HG02884 (cell line): ENCODE measurements around the gene NLRC3.
"Not testable (repeated sequence)": the region's sequence is repeated elsewhere in the genome, so short reads cannot be mapped to it uniquely, and the experiment has no call there.

Experiments used
- ATAC-seq: cut with Tn5 transposase; IDR thresholded peaks from one replicate; pipeline ENCODE4 v1.9.1; 2021; ENCODE audit warnings: mild to moderate bottlenecking, moderate library complexity; ENCODE audit not compliant: unreplicated experiment

NLRC3 gene, protein sequence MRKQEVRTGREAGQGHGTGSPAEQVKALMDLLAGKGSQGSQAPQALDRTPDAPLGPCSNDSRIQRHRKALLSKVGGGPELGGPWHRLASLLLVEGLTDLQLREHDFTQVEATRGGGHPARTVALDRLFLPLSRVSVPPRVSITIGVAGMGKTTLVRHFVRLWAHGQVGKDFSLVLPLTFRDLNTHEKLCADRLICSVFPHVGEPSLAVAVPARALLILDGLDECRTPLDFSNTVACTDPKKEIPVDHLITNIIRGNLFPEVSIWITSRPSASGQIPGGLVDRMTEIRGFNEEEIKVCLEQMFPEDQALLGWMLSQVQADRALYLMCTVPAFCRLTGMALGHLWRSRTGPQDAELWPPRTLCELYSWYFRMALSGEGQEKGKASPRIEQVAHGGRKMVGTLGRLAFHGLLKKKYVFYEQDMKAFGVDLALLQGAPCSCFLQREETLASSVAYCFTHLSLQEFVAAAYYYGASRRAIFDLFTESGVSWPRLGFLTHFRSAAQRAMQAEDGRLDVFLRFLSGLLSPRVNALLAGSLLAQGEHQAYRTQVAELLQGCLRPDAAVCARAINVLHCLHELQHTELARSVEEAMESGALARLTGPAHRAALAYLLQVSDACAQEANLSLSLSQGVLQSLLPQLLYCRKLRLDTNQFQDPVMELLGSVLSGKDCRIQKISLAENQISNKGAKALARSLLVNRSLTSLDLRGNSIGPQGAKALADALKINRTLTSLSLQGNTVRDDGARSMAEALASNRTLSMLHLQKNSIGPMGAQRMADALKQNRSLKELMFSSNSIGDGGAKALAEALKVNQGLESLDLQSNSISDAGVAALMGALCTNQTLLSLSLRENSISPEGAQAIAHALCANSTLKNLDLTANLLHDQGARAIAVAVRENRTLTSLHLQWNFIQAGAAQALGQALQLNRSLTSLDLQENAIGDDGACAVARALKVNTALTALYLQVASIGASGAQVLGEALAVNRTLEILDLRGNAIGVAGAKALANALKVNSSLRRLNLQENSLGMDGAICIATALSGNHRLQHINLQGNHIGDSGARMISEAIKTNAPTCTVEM

DNA sequence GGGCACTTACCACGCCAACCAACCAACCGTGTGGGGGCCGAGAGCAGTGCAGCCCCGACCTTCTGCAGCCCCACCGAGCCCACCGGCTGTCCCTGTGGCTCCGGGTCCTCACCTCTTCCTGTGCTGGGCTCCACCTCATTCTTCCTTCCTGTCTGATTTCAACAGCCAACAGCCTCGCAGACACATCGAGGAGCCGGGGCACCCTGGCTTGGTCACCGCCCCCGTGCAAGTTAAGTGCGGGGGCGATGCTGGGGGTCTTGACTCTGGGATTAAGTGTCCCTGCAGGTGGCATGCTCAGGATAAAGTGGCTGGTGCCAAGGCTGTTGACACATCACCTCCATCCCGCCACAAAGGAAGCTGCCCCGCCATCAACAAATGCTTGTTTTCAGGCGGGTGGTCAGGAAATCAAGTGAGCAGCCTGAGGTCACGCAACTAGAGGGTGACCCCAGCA lies at the start of gene NLRC3:
Gene NLRC3 (minus strand): TSS at position 102 of the 451 bp plus-strand sequence. CDS start 12,367 bp downstream, outside the sequence.
- no peak for ATAC-seq

DNA sequence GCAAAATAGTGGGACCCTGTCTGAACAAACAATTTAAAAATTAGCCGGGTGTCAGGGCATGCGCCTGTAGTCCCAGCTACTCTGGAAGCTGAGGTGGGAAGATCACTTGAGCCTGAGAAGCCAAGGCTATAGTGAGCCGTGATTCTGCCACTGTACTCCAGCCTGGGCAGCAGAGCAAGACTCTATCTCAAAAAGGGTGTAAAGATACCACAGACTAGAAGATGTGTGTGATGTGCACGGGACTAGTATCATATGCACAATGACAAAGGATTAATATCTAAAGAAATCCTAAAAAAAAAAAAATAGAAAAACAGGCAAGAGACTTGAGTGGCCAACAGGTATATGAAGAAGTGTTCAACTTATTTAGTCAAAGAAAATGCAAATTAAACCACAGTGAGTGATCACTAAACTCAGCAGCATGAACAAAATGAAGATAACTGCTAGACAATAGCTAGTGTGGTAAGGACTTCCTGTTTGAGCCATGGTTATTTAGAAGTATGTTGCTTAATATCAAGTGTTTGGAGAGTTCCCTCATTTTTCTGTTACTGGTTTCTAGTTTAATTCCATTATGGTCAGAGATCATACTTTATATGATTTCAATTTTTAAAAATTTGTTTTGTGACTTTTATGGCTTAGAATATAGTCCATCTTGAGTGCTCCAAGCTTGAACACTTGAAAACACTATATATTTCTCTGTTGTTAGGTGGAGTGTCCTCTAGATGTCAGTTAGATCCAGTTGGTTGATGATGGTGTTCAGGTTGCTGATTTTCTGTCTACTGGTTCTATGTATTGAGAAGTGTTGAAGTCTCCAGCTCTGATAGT lies 48.9 kb upstream of the NLRC3 start:
- ATAC-seq, result peak; percentile 48

DNA sequence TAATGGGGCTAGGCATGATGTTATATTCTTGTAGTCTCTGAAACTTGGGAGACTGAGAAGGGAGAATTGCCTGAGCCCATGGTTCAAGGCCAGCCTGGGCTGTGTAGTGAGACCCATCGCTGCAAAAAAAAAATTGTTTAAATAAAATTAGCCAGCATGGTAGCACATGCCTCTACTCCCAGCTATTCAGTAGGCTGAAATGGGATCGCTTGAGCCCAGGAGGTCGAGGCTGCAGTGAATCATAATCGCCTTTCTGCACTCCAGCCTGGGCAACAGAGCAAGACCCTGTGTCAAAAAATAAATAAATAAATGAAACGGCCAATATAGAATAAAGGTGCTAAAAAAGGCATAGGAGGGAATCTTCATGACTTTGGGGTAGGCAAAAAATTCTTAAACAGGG lies 48.1 kb upstream of the NLRC3 start:
- no peak for ATAC-seq

DNA sequence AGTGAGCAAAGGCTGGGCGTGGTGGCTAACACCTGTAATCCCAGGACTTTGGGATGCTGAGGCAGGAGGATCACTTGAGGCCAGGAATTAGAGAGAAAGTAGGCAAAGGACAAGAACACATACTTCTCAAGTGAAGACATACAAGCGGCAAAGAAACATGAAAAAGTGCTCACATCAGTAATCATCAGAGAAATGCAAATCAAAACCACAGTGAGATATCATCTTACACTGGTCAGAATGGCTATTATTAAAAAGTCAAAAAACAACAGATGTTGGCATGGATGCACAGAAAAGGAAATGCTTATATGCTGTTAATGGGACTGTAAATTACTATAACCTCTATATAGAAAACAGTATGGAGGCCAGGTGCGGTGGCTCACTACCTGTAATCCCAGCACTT lies 46.4 kb upstream of the NLRC3 start:
- no peak for ATAC-seq

DNA sequence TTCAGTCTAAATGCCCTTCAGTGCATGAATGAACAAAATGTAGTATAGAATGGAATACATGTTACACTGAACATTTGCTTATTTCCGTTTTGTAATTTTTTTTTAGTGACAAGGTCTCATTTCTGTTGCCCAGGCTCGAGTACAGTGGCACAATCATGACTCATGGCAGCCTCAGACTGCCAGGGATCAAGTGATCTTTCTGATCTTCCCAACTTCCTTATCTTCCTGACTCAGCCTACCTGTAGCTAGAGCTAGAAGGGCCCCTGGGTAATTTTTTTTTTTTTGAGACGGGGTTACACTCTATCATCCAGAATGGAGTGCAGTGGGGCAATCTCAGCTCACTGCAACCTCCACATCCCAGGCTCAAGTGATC lies 41.6 kb upstream of the NLRC3 start:
- ATAC-seq, result no peak

DNA sequence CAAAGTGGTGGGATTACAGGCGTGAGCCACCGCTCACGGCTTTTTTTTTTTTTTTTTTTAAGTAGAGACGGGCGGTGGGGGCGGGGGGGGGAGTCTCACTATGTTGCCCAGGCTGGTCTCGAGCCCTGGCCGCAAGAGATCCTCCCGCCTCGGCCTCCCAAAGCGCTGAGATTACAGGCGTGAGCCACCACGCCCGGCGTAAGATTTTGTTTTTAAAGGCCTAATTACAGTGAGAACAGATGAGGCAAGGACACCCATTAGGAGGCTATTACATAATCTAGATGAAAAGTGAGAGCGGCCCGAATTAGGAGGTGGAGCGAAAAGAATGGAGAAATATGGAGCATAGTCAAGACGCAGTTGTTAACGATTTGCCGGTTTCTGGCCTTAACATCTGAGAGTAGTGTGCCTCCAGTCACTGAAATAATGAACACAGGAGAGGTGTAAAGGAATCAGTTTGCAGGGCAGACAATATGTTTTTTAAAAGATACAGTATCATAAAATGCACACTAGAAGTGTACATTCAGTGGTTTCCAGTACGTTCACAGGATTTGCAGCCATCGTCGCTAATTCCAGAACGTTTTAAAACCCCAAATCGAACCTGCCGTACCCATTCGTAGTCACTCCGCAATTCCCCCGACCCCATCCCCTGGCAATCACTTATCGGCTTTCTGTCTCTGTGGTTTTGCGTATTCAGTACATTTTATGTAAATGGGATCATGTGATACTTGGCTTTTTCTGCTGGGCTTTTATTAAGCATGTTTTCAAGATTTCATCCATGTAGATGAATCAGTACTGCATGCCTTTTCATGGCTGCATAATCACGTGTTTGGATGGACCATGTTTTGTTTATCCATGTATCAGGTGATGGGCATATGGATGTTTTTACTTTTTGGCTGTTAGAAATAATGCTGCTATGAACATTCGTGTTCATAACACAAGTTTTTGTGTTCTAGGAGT lies 35.6 kb upstream of the NLRC3 start:
- no peak for ATAC-seq

DNA sequence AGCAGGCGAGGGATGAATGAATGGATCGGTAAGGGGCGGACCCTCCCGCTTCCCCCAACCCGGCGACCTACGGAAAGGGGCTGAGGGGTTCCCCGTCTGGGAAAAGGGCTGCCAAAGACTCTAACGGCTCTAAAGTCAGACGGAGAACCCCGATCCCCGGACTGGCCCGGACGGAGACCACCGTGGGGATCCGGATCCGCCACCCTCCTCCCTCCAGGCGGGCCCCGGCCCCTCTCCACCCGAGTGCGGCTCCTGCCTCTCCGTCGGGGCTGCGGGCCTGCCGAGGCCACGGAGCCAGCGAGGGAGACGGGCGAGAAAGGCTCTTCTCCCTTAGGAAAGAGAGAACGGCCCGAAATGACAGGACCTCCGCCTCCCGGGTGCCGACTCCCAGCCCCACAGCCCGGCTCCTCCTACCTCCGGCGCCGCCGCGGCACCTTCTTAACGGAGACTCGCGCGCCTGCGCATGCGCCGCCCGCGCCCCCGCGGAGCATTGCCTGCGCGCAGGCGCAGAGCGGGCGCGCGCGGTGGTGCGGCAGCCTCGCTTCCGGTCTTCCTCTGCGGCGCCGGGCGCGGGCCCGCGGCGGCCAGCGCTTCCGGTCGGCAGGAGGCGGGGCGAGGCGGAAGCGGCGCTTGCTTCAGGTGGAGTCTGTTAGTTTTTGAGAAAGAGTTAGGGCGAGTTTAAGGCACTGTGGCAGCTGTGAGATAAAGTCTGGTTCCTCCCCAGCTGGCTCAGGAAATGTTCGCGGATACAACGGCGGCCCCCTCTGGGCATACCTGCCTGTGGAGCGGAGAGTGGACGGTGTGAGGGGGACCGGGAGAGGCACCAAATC lies 34.2 kb upstream of the NLRC3 start, which contains the start of gene SLX4:
Gene SLX4 (minus strand): TSS at position 461 of the 830 bp plus-strand sequence. CDS start 2,642 bp downstream, outside the sequence.
- peak; percentile 77 for ATAC-seq

DNA sequence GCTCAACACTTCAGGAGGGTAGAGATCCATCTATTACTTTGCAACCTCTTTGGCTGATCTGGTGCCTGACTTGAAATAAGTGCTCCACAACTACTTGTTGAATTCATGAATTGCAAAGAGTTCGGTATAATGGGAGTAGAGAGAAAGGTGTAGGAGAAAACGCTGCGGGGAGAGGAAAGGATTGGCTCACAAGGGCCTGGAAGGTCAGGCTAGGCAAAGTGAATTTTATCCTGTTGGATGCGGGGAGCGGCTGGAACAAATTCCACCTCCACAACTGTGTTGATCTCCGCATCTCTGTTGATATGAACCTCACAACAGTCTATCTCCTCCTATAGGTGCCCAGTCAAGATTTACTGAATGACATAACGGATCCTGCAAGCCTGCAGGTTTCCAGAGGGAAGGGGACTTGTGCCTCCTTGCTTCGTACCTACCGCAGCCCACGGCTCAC lies 33.5 kb upstream of the NLRC3 start:
- no peak for ATAC-seq

DNA sequence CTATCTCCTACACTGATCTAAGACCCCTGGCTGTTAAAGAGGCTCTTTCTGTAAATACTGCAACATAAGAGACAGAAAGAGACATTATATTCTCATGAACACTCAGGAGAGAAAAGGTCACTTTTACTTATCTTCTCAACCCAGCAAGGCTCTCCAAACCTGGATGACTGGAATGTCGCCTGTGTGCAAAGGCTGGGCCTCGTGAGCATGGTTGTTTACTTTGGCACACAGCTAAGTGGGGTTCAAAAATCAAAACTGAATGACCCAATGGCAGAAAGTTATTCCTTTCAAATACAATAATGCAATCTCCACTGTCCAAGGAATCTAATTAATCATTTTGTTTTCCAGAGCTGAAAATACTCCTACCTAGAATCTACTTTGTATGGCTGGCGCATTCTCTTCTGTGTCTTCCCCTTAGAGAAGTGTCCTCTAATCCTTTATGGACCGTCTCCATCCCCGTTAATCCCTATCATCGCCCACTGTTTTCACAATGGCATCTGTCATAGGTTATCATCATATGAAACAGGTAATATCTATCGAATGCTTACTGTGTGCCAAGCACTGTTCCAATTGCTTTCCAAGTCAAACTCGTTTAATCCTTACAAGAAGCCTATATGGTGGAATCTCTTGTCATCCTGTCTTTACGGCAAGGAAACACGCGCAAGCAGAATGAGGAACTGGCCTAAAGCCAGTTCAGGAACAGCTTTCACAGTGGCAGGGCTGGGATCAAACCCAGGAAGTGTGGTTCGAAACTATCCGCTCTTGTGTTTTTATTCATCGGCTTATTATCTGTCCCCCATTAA lies 32.9 kb upstream of the NLRC3 start:
- no peak for ATAC-seq

DNA sequence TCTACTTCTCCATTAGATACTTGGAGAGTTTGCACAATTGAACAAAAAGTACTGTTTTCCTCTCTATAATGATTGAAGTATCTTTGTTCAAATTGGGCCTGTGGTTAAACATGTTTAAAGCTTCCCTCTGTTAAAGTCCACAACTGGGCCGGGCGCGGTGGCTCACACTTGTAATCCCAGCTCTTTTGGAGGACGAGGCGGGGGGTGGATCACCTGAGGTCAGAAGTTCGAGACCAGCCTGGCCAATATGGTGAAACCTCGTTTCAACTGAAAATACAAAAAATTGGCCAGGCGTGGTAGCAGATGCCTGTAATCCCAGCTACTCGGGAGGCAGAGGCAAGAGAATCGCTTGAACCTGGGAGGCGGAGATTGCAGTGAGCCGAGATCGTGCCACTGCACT lies 31.8 kb upstream of the NLRC3 start:
- ATAC-seq, result not testable (repeated sequence)

DNA sequence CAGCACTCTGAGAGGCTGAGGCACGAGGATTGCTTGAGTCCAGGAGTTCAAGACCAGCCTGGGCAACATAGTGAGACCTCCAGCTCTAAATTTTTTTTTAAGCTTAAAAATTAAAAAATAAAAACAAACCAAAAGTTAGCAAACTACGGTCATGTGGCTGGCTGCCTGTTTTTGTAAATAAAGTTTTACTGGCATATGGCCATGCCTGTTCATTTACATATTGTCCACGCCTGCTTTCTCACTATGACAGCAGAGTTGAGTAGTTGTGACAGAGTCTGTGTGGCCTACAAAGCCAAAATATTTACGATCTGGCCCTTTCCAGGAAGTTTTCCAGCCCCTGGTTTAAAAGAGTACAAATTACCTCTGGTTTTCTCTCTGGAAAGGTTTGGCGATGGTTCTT lies 30.9 kb upstream of the NLRC3 start:
- no peak for ATAC-seq

DNA sequence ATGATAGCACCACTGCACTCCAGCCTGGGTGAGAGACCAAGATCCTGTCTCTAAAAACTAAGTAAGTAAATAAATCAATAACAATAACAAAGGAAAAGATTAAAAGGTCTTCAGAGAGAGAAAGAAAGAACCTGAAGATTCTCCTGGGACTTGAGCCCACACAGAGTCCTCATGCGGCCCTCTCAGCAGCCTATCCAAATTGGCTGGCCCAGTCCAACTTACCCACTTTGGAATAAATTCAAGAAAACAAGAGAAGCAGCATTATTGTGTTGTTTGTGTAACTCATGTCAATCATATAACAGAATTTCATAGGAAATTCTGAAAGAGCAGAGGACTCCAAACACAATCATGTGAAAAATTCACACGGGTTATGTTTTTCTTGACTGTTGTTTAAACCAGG lies 30.4 kb upstream of the NLRC3 start:
- no peak for ATAC-seq

DNA sequence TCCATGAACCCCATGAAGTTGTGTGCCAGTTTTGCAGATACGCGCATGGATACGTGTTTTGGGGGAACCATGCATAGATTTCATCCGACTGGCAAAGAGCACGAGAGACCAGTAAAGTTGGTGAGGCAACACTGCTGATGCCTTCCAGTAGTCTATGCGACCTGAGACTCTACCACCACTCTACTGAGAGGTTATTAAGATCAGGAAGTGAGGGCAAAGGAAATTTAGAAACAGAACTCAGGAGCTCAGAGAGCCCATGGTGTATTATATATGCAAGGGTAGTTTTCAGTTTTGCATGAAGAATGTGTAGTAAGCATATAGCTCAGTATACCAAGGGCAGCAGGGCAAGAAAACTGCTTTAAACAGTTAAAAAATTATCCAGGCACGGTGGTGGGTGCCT lies 30.0 kb upstream of the NLRC3 start:
- ATAC-seq, result no peak

DNA sequence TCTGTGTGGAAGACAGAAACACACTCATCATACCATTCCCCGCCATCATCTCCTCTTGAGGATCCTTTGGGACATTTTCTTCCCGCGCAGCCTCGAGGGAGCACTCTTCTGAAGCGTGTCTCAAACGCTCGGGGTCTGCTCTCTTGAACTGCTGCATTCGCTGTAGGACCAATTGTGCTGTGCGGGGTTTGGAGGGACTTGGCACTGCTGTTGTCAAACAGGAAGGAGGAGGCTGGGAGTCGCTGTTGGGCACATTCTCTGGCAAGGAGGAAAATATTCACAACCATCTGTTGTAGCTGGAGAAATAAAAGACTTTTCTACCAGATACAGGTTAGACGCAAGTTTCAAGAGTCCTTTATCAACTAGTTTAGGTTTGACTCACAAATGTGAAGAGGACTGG lies 29.2 kb upstream of the NLRC3 start:
- ATAC-seq, result no peak

DNA sequence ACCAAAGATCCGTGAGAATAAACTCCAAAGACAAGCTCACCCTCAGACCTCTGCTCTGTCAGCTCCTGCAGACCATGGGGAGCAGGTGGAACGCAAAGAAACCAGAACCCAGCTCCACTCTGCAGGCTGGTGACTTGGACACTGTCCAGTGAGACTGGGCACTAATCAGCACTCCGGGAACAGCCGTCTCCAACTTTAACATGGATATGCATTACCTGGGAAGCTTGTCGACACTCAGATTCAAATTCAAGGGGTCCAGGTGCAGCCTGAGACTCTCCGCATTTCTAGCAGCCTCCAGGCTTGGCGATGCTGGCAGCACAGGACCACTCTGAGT lies 25.1 kb upstream of the NLRC3 start:
- no peak for ATAC-seq

DNA sequence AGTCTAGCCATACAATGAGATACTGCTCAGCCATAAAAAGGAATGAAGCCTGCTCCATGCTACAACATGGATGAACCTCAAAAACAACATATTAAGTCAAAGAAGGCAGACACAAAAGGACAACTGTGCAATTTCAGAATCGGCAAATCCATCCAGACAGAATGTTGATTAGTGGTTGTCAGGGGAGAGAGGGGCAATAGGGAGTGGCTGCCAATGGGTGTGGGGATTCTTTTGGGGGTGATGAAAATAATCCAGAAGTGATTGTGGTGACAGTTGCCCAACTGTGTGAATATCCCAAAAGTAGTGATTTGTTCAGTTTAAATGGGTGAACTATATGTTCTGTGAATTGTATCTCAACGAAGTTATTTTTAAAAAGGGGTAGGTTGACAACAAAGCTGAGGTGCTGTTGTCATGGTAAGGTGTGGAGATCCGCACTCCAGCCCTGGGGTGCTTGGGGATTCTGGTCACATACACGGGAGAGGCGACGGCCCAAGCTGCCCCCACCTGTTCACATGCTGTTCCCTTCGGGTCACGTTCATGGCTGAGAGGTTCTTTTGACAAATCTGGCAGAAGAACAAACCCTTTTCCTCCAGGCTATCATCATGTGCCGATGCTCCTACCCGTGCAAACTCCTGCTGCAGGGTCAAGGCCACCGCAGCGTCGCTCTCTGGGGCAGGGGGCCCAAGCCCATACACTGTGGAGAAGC lies 24.6 kb upstream of the NLRC3 start:
- no peak for ATAC-seq

DNA sequence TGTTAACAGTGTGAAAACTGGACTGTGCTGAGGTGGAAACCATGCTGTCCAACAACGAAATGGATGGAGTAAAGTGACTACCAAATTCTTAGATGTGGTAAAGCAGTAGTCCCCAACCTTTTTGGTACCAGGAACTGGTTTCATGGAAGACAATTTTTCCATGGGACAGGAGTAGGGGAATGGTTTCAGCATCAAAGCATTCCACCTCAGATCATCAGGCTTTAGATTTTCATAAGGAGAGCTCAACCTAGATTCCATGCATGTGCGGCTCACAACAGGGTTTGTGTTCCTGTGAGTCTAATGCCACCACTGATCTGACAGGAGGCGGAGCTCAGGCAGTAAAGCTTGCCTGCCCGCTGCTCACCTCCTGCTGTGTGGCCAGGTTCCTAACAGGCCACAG lies 22.7 kb upstream of the NLRC3 start:
- no peak for ATAC-seq
